Mesendoderm (in vitro differentiated cells): ENCODE results near the gene C1S.
"Not testable (repeated sequence)": the region's sequence is repeated elsewhere in the genome, so short reads cannot be mapped to it uniquely, and the experiment has no call there.

Source experiments
- DNase-seq: peaks from one replicate; pipeline ENCODE4 v3.0.0; 2013
- H2AK5ac ChIP-seq: 2 replicates; pipeline ENCODE4 v1.6.1; 2013; ENCODE audit warnings: low read length, inconsistent platforms
- H2BK120ac ChIP-seq: 2 replicates; pipeline ENCODE4 v1.6.1; 2013; ENCODE audit warnings: low read depth, mild to moderate bottlenecking, low read length, moderate library complexity, mixed read lengths
- H2BK15ac ChIP-seq: replicated peaks from 2 replicates; pipeline ENCODE4 v1.6.1; 2013; ENCODE audit warnings: low read depth, mild to moderate bottlenecking, moderate library complexity
- H2BK5ac ChIP-seq: 2 replicates; pipeline ENCODE4 v1.6.1; 2013; ENCODE audit warnings: low read length, inconsistent platforms
- H3K18ac ChIP-seq: 2 replicates; pipeline ENCODE4 v1.6.1; 2013; ENCODE audit warnings: mild to moderate bottlenecking, low read length, mixed read lengths
- H3K23ac ChIP-seq: one replicate; pipeline ENCODE4 v1.6.1; 2013; ENCODE audit warnings: low read length
- H3K27ac ChIP-seq: 2 replicates; pipeline ENCODE4 v1.5.1; 2013; ENCODE audit warnings: low read depth, mild to moderate bottlenecking, inconsistent platforms, low read length, moderate library complexity
- H3K27me3 ChIP-seq: 2 replicates; pipeline ENCODE4 v1.6.1; 2013; ENCODE audit warnings: low read length, control low read depth, mild to moderate bottlenecking, inconsistent platforms; ENCODE audit not compliant: insufficient read depth, poor library complexity
- H3K36me3 ChIP-seq: 2 replicates; pipeline ENCODE4 v1.6.1; 2013; ENCODE audit warnings: low read length, inconsistent platforms; ENCODE audit not compliant: control insufficient read depth, insufficient read depth
- H3K4ac ChIP-seq: one replicate; pipeline ENCODE4 v1.6.1; 2013; ENCODE audit warnings: low read depth, mild to moderate bottlenecking, low read length, moderate library complexity
- H3K4me1 ChIP-seq: 2 replicates; pipeline ENCODE4 v1.6.1; 2013; ENCODE audit warnings: low read depth, low read length, inconsistent platforms; ENCODE audit not compliant: control insufficient read depth
- H3K4me2 ChIP-seq: 2 replicates; pipeline ENCODE4 v1.6.1; 2013; ENCODE audit warnings: low read length
- H3K4me3 ChIP-seq: 2 replicates; pipeline ENCODE4 v1.5.1; 2013; ENCODE audit warnings: mild to moderate bottlenecking, low read length
- H3K56ac ChIP-seq: one replicate; pipeline ENCODE4 v1.6.1; 2013; ENCODE audit warnings: low read length
- H3K79me1 ChIP-seq: 2 replicates; pipeline ENCODE4 v1.6.1; 2013; ENCODE audit warnings: low read length, inconsistent platforms
- H3K79me2 ChIP-seq: 2 replicates; pipeline ENCODE4 v1.6.1; 2013; ENCODE audit warnings: mild to moderate bottlenecking, low read length; ENCODE audit not compliant: control insufficient read depth, insufficient read depth
- H3K9ac ChIP-seq: 2 replicates; pipeline ENCODE4 v1.6.1; 2013; ENCODE audit warnings: low read length, inconsistent platforms
- H4K5ac ChIP-seq: one replicate; pipeline ENCODE4 v1.6.1; 2013; ENCODE audit warnings: low read length
- H4K8ac ChIP-seq: one replicate; pipeline ENCODE4 v1.6.1; 2013; ENCODE audit warnings: low read depth, mild to moderate bottlenecking, control low read depth, low read length, moderate library complexity
- WGBS: extraction: QIAGEN DNeasy Blood & Tissue Kit; methylation state at CpG from one replicate; pipeline ENCODE4 v1.1.7; 2013; ENCODE audit warnings: low lambda C conversion rate, missing lambda C conversion rate; ENCODE audit not compliant: insufficient coverage; ENCODE audit errors: extremely low coverage; 5-methylcytosine and 5-hydroxymethylcytosine counted together

C1S gene

GRCh38 chr12:7101694-7102131, 41.2 kb downstream of the C1S start:
- H3K79me2 ChIP-seq: no peaks in the 10 kb centered on the region
- no peak overlapping the region for H3K4me2 ChIP-seq
- no peak overlapping the region for H4K5ac ChIP-seq
- no peak overlapping the region for H2BK120ac ChIP-seq
- no peak overlapping the region for H3K4ac ChIP-seq
- no peak for DNase-seq
- H2AK5ac ChIP-seq: no peak overlapping the region
- H3K4me3 ChIP-seq: no peak overlapping the region
- no peak overlapping the region for H3K23ac ChIP-seq
- no peak overlapping the region for H3K56ac ChIP-seq
- no peak overlapping the region for H2BK5ac ChIP-seq
- no peak overlapping the region for H3K27ac ChIP-seq
- H2BK15ac ChIP-seq: no peak overlapping the region
- no peaks in the 10 kb centered on the region for H3K4me1 ChIP-seq
- no peak overlapping the region for H4K8ac ChIP-seq
- no CpG with 5 or more reads among the region's 10 CpGs for WGBS
- H3K18ac ChIP-seq: no peak overlapping the region
- no peaks in the 10 kb centered on the region for H3K27me3 ChIP-seq
- H3K79me1 ChIP-seq: peaks cover 2% of the 10 kb centered on the region
- no peak overlapping the region for H3K9ac ChIP-seq
- no peaks in the 10 kb centered on the region for H3K36me3 ChIP-seq

- Histone ChIP-seq H3K56ac (no peak overlapping the region), H2BK15ac (no peak overlapping the region), H3K79me2 (no peaks in the 10 kb centered on the region), H3K18ac (no peak overlapping the region), H2AK5ac (no peak overlapping the region), H3K23ac (no peak overlapping the region), H3K4me1 (no peaks in the 10 kb centered on the region), H2BK120ac (no peak overlapping the region), H3K9ac (no peak overlapping the region), H3K27me3 (no peaks in the 10 kb centered on the region), H3K4ac (no peak overlapping the region), H4K5ac (no peak overlapping the region), H3K4me2 (no peak overlapping the region), H3K79me1 (peaks cover 2% of the 10 kb centered on the region), H3K36me3 (no peaks in the 10 kb centered on the region), H3K27ac (no peak overlapping the region), H2BK5ac (no peak overlapping the region), H3K4me3 (no peak overlapping the region), H4K8ac (no peak overlapping the region)
- no CpG with 5 or more reads among the region's 3 CpGs for WGBS
- no peak for DNase-seq
Observed at GRCh38 chr12:7102582-7102981, 42.1 kb downstream of the C1S start.

GRCh38 chr12:7103837-7104584, 43.5 kb downstream of the C1S start:
- no peaks in the 10 kb centered on the region for H3K4me1 ChIP-seq
- no peak overlapping the region for H2AK5ac ChIP-seq
- no CpG with 5 or more reads among the region's 14 CpGs for WGBS
- H3K36me3 ChIP-seq: no peaks in the 10 kb centered on the region
- H3K56ac ChIP-seq: no peak overlapping the region
- H3K4me2 ChIP-seq: no peak overlapping the region
- H3K23ac ChIP-seq: no peak overlapping the region
- no peak overlapping the region for H3K9ac ChIP-seq
- peaks cover 2% of the 10 kb centered on the region for H3K79me1 ChIP-seq
- H4K8ac ChIP-seq: no peak overlapping the region
- DNase-seq: no peak
- no peak overlapping the region for H4K5ac ChIP-seq
- H3K27ac ChIP-seq: no peak overlapping the region
- H2BK120ac ChIP-seq: no peak overlapping the region
- H3K4me3 ChIP-seq: no peak overlapping the region
- no peaks in the 10 kb centered on the region for H3K79me2 ChIP-seq
- no peaks in the 10 kb centered on the region for H3K27me3 ChIP-seq
- H2BK5ac ChIP-seq: no peak overlapping the region
- H3K18ac ChIP-seq: no peak overlapping the region
- no peak overlapping the region for H2BK15ac ChIP-seq
- no peak overlapping the region for H3K4ac ChIP-seq

GRCh38 chr12:7106082-7106481, 45.6 kb downstream of the C1S start:
- Histone ChIP-seq H3K27me3 (no peaks in the 10 kb centered on the region), H3K4me2 (no peak overlapping the region), H3K4ac (no peak overlapping the region), H3K23ac (no peak overlapping the region), H3K79me1 (peaks cover 2% of the 10 kb centered on the region), H3K79me2 (no peaks in the 10 kb centered on the region), H3K4me3 (no peak overlapping the region), H2BK15ac (no peak overlapping the region), H3K27ac (no peak overlapping the region), H3K18ac (no peak overlapping the region), H3K9ac (no peak overlapping the region), H3K56ac (no peak overlapping the region), H4K5ac (no peak overlapping the region), H3K36me3 (no peaks in the 10 kb centered on the region), H4K8ac (no peak overlapping the region), H3K4me1 (no peaks in the 10 kb centered on the region), H2BK5ac (no peak overlapping the region), H2BK120ac (no peak overlapping the region), H2AK5ac (no peak overlapping the region)
- no CpG with 5 or more reads among the region's 1 CpG for WGBS
- DNase-seq: no peak

GRCh38 chr12:7107181-7107580, 46.7 kb downstream of the C1S start:
- not testable (repeated sequence) for H3K4me3 ChIP-seq, H2BK5ac ChIP-seq, H3K4me1 ChIP-seq, H3K27me3 ChIP-seq, DNase-seq, H3K27ac ChIP-seq, H3K79me2 ChIP-seq, H3K36me3 ChIP-seq, H3K9ac ChIP-seq, H3K4ac ChIP-seq, H2BK15ac ChIP-seq, H4K8ac ChIP-seq, H3K18ac ChIP-seq, H3K23ac ChIP-seq, H2BK120ac ChIP-seq, H2AK5ac ChIP-seq, H3K4me2 ChIP-seq, H3K79me1 ChIP-seq, H3K56ac ChIP-seq, H4K5ac ChIP-seq
- no CpG with 5 or more reads among the region's 5 CpGs for WGBS

GRCh38 chr12:7107636-7108002, 47.1 kb downstream of the C1S start:
- peak overlapping the region; percentile 82 for H3K18ac ChIP-seq
- no peak overlapping the region for H4K8ac ChIP-seq
- H2AK5ac ChIP-seq: no peak overlapping the region
- no peaks in the 10 kb centered on the region for H3K4me1 ChIP-seq
- peak overlapping the region; percentile 99 for H3K9ac ChIP-seq
- DNase-seq: peak; percentile 14
- no peak overlapping the region for H4K5ac ChIP-seq
- no peaks in the 10 kb centered on the region for H3K79me2 ChIP-seq
- H3K4ac ChIP-seq: peak overlapping the region; percentile 46
- H3K4me2 ChIP-seq: peak overlapping the region; percentile 88
- H3K79me1 ChIP-seq: peaks cover 2% of the 10 kb centered on the region
- peak overlapping the region; percentile 90 for H3K4me3 ChIP-seq
- H3K36me3 ChIP-seq: no peaks in the 10 kb centered on the region
- no peaks in the 10 kb centered on the region for H3K27me3 ChIP-seq
- WGBS: no CpG with 5 or more reads among the region's 3 CpGs
- H2BK15ac ChIP-seq: no peak overlapping the region
- no peak overlapping the region for H3K27ac ChIP-seq
- no peak overlapping the region for H2BK120ac ChIP-seq
- no peak overlapping the region for H2BK5ac ChIP-seq
- peak overlapping the region; percentile 99 for H3K56ac ChIP-seq
- H3K23ac ChIP-seq: no peak overlapping the region
